T-helper 1 cell (primary cell): ENCODE data around the gene PDAP1.
A peak's percentile ranks its signal among the peaks of the same experiment; 100 is the strongest.
"Not testable (repeated sequence)": the region's sequence is repeated elsewhere in the genome, so short reads cannot be mapped to it uniquely, and the experiment has no call there.

Experiments
- DNase-seq, 5 donors: peaks; one replicate each; pipeline ENCODE4 v3.0.0-alpha.2; 2012 to 2020
- total RNA-seq, 4 donors: gene quantifications; one replicate each; lab custom pipeline; 2026; lab: John Stamatoyannopoulos, UW

PDAP1 gene
- 44.9 to 55.0 (median 51.1) reads per million in 4 donors for total RNA-seq

- peak; percentile 81 to 95 (median 88) for DNase-seq
Measured at GRCh38 chr7:99408379-99409191, at the start of gene PDAP1, which contains the start of gene BUD31. Gene PDAP1, minus strand, starts transcription at chr7:99408597. Its CDS starts 49 bp downstream, at chr7:99408548. Gene BUD31, plus strand, starts transcription at chr7:99408969. Its CDS starts 2,124 bp downstream, at chr7:99411093.

- no peak for DNase-seq
Measured at GRCh38 chr7:99457650-99458493, 49.5 kb upstream of the PDAP1 start.

GRCh38 chr7:99457050-99457649, 48.8 kb upstream of the PDAP1 start:
- no peak for DNase-seq

- DNase-seq, result no peak
Measured at GRCh38 chr7:99456288-99456687, 47.9 kb upstream of the PDAP1 start.

- DNase-seq, result no peak
Measured at GRCh38 chr7:99455874-99456273, 47.5 kb upstream of the PDAP1 start.

GRCh38 chr7:99453105-99453504, 44.7 kb upstream of the PDAP1 start:
- no peak for DNase-seq

GRCh38 chr7:99452541-99452940, 44.1 kb upstream of the PDAP1 start:
- DNase-seq, result no peak

- no peak for DNase-seq
Measured at GRCh38 chr7:99451936-99452335, 43.5 kb upstream of the PDAP1 start.

- DNase-seq, result no peak
Measured at GRCh38 chr7:99449326-99449725, 40.9 kb upstream of the PDAP1 start.

- DNase-seq, result no peak
Measured at GRCh38 chr7:99448855-99449254, 40.5 kb upstream of the PDAP1 start.

GRCh38 chr7:99447943-99448342, 39.5 kb upstream of the PDAP1 start:
- DNase-seq, result no peak

- no peak for DNase-seq
Measured at GRCh38 chr7:99446096-99446495, 37.7 kb upstream of the PDAP1 start.

- DNase-seq, result no peak
Measured at GRCh38 chr7:99440195-99440594, 31.8 kb upstream of the PDAP1 start.

GRCh38 chr7:99438573-99439480, 30.4 kb upstream of the PDAP1 start, which contains the start of the genes CPSF4 and PTCD1:
Gene CPSF4, plus strand, starts transcription at chr7:99438943. Its CDS starts 140 bp downstream, at chr7:99439083.
Gene PTCD1, minus strand, starts transcription at chr7:99438798. Its CDS starts 3,556 bp downstream, at chr7:99435242.
- peak; percentile 68 to 92 (median 78) for DNase-seq

GRCh38 chr7:99437946-99438572, 29.7 kb upstream of the PDAP1 start:
- DNase-seq, result no peak

GRCh38 chr7:99433158-99433557, 24.8 kb upstream of the PDAP1 start:
- DNase-seq, result no peak

GRCh38 chr7:99431756-99432540, 23.6 kb upstream of the PDAP1 start:
- DNase-seq, result not testable (repeated sequence)

- no peak for DNase-seq
Measured at GRCh38 chr7:99429756-99430155, 21.4 kb upstream of the PDAP1 start.

GRCh38 chr7:99428972-99429566, 20.7 kb upstream of the PDAP1 start:
- no peak for DNase-seq
